GM19324 (cell line): ENCODE measurements around the gene CA10.

Experiments
- ATAC-seq: cut with Tn5 transposase; IDR thresholded peaks from one replicate; pipeline ENCODE4 v1.9.1; 2021; ENCODE audit warnings: mild to moderate bottlenecking, moderate library complexity; ENCODE audit not compliant: unreplicated experiment, low FRiP score

The CA10 gene

GRCh38 chr17:51794466-51794865 is 364.0 kb downstream of the CA10 start:
- ATAC-seq = no peak

DNA sequence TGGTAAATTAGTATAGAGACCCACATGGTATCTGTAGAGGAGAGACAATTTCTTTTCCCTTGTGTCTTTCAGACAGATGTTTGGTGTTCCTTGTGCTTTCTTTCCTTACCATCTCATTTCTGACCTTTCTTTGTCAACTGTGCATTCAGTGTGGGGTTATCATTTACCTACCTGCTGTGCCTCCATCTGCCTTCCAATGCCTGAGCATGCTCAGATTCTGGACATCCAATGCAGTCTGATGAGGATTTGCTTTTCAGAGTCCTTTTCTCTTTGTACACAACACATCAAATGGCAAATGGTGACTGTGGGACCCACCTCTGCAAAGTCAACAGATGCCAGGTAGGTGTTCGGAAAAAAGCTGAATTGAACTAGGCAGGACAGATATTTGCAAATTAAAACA is 364.8 kb downstream of the CA10 start:
- no peak for ATAC-seq

- no peak for ATAC-seq
These were observed 379.7 kb downstream of the CA10 start for GRCh38 chr17:51778842-51779241.

GRCh38 chr17:51770027-51770759 is 388.3 kb downstream of the CA10 start:
- no peak for ATAC-seq

- ATAC-seq = no peak
These were observed 389.3 kb downstream of the CA10 start for GRCh38 chr17:51769231-51769630.

- no peak for ATAC-seq
These were observed 389.8 kb downstream of the CA10 start for GRCh38 chr17:51768706-51769105.

DNA sequence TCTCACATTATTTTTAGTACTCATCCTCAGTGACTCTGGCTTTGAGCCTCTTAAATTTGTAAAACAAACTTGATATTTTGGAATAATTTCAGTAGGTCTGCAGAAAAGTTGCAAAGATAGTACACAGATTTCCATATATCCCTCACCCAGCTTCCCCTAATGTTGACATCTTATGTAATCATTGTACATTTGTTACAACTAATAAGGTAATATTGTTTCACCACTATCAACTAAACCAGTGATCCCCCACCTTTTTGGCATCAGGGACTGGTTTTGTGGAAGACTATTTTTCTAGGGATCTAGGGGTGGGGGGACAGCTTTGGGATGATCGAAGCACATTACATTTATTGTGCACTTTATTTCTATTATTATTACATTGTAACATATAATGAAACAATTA is 391.2 kb downstream of the CA10 start:
- no peak for ATAC-seq

DNA sequence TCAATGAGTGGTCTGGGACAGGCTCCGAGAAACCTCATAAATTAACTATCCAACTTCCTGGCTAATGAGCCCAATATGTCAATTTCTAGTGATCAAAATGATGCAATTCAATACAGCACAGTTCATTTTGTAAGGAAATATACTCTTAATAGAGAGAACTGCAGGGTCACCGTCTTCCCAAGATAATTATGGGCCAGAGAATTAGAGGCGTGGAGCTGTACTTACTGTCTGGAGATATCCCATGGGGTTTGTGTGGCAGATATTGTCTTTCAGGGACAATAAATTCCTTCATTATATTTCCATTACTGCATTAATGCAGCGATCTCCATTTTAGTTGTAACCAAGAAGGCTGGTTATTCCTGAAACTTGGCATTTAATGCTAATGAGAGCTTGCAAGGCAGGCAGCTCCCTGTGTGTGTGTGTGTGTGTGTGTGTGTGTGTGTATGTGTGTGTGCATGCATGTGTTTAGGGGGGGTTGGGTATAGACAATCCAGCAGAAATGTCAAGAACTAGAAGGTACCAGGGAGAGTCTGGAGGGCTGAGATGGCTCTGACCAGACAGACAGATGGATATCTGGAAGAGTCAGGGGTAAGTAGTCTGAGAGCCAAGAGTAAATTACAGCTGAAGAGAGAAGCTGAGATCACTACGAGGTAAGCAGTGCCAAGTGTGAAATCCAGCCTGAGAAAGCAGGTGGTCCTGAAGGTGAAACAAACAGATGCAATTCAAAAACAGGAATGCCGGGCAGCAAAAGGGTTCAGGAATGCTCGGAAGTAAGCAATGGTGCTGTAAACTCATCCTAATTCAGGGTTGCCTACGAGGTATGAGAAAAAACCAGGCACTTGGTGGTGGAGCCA is 393.0 kb downstream of the CA10 start:
- no peak for ATAC-seq

DNA sequence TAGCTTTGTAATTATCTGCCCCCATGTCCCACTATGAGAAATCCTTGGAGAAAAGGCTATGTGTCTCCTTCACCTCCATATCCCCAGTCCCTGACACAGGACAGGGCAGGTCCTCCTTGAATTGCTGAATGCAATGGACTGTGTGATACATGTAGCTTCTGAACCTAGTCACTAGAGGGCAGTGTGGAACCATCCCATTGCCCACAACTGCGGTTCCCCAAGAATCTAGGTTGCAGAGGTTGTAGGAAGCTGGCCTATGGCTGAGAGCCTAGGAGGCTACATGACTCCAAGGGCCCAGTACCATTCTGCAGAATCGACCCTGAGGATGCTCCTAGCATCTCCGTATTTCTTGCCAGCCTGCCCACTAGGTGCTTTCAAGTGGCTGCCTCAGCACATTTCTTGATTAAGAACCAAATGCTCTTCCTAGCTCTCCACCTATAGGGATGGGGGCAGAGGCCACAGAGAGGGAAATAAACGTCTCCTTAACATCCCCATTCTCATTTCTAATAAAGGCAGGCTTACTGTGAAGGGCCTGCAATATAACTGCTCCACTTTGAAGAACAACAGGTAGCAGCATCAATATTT is 394.0 kb downstream of the CA10 start:
- peak; percentile 85 for ATAC-seq

- ATAC-seq = no peak
These were observed 395.5 kb downstream of the CA10 start for GRCh38 chr17:51763058-51763457.

GRCh38 chr17:51761105-51761504 is 397.4 kb downstream of the CA10 start:
- ATAC-seq = no peak

- ATAC-seq = no peak
These were observed 399.3 kb downstream of the CA10 start for GRCh38 chr17:51759260-51759659.

GRCh38 chr17:51751072-51751471 is 407.4 kb downstream of the CA10 start:
- no peak for ATAC-seq

DNA sequence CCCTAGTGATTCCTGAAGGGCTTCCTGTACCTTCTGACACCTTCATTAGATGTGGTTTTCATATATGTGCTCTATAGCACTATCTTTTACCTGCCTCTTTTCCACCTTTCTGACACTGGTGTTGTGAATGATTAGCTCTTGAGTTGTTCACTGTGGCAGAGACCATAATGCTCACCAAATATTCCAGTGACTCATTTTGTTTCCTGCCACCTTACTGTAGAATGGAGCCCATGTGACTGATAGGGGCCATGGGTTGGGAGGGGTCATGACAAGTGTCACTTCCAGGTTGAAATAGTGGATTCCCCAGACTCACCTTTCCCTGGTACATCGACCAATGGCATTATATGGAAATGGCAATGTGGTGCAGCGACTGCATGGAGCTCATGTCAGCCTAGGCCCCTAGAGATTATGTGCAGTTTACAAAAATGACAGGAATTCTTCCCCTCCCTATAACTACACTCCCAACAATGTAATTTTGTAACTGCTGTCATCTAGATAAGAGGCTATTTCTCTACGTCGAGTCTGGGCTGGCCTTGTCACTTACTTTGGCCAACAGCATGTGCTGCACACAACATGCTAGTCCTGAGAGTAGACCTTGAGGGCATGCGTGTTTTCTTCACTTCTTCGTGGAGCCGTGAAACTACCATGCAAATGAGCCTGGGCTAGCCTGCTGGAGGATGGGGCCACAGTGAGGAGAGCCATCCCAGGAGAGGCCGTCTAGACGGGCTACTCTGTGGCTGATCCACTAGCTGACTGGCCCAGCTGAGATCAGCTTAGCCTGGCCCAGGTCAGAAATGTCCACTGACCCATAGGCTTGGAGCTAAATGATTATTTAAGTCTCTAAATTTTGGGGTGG is 409.5 kb downstream of the CA10 start:
- ATAC-seq = no peak

- ATAC-seq = no peak
These were observed 412.1 kb downstream of the CA10 start for GRCh38 chr17:51746421-51746820.

- ATAC-seq = no peak
These were observed 412.5 kb downstream of the CA10 start for GRCh38 chr17:51745993-51746392.

DNA sequence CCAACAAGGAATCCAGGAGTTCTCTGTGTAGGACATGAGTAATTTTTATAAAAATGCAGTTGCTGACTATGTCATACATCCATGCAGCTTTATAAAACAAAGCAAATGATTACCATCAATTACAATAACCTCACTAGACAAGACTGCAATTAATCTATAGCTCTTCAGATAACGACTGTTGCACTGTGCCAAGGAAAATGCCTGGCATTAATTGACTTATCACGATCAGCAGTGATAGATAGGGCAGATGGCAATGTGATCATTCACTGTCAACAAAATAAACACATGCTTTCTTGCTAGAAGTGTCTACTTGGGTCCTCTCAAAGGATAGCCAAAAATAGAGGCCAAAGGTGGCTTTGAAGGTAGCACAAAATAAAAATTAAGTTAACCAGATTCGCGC is 415.0 kb downstream of the CA10 start:
- ATAC-seq = no peak

GRCh38 chr17:51742571-51742970 is 415.9 kb downstream of the CA10 start:
- no peak for ATAC-seq

- ATAC-seq = no peak
These were observed 417.1 kb downstream of the CA10 start for GRCh38 chr17:51741458-51741857.

DNA sequence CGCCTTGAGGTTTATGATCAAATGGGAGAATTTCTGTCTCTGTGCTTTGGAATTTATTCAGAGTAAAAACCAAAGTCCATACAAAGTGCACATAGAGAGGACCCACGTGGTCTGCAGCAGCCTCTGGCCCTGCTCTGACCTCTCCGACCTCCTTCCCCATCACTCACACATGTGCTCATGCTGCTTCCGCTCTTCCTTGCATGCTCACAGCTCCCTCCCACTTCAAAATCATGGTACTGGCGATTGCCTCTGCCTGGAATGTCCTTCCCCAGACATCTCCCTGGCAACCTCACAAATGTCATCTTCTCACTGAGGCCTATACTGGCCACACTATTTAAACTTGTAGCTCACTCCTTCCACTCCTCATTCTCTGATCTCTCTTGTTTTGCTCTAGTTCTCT is 418.0 kb downstream of the CA10 start:
- no peak for ATAC-seq
